ENCODE measurements around the gene LMX1B. TPM values are rescaled to one million over a fixed set of nuclear protein-coding genes. Genes with fewer than 3 reads are reported as not detected.

The LMX1B gene
- total RNA-seq, 1 experiment from 2014 or later = not detected

DNA sequence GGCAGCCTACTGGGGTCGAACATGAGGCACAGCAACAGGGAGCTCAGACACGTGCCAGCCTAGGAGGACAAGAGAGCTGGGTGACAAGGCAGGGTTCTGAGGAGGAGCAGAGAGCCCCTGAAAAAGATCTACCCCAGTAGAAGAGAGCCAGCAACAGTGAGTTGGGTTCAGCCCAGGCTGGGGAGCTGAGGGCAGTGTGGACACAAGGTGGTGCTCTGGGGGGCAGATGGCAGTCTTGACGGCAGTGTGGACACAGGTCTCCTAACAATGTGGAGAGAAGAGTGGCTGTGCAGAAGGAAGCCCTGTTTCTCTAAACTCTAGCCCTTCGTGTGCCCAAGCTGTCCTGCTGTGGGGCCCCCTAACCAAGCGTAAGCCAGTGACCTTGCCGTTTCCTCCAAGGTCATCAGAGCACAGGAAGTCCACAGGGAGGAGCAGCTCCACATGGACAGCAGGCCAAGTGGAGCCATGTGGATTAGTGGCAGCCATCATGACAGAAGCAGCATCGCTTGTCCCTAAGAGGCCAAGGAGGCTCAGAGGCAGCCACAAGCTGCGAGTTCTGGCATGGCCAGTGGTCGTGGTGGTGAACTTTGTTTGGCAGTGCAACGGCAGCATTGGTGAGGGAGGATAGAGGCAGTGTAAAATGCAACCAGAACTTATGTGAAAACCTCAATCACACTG, 25.1 kb upstream of the LMX1B start:
- no peak for TF ChIP-seq EZH2 (IDR thresholded peaks at IDR 0.05; ENCODE audit: borderline replicate concordance, low read depth, low read length, poor library complexity, severe bottlenecking)
- TF ChIP-seq, protein P1, sequence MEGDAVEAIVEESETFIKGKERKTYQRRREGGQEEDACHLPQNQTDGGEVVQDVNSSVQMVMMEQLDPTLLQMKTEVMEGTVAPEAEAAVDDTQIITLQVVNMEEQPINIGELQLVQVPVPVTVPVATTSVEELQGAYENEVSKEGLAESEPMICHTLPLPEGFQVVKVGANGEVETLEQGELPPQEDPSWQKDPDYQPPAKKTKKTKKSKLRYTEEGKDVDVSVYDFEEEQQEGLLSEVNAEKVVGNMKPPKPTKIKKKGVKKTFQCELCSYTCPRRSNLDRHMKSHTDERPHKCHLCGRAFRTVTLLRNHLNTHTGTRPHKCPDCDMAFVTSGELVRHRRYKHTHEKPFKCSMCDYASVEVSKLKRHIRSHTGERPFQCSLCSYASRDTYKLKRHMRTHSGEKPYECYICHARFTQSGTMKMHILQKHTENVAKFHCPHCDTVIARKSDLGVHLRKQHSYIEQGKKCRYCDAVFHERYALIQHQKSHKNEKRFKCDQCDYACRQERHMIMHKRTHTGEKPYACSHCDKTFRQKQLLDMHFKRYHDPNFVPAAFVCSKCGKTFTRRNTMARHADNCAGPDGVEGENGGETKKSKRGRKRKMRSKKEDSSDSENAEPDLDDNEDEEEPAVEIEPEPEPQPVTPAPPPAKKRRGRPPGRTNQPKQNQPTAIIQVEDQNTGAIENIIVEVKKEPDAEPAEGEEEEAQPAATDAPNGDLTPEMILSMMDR (conservative IDR thresholded peaks at IDR 0.05; ENCODE audit: low read depth, low read length) = no peak
- intact Hi-C loops (cut with micrococcal nuclease; ENCODE audit: unreplicated experiment) = no loop called here
- ChIA-PET POLR2A (ENCODE audit: low non-redundant PET) (interaction anchor here (0.6 kb wide), 1 partner anchor 1964 kb away, joined by 4 read pairs; no protein-coding TSS in a partner anchor), CTCF (no interaction called here)
- no TSS peak for BruUV-seq (replicated peaks)
- Histone ChIP-seq H3K4me3 (ENCODE audit: low read depth, low read length, poor library complexity, severe bottlenecking) (no peak overlapping the region), H3K9me3 (ENCODE audit: low read depth, low read length, poor library complexity, severe bottlenecking) (no peaks in the 10 kb centered on the region), H3K27ac (ENCODE audit: low read depth, low read length, poor library complexity, severe bottlenecking) (no peak overlapping the region), H3K36me3 (ENCODE audit: insufficient read depth, low read length, poor library complexity, severe bottlenecking) (no peaks in the 10 kb centered on the region), H3K4me1 (ENCODE audit: insufficient read depth, low read length, poor library complexity, severe bottlenecking) (peaks cover 16% of the 10 kb centered on the region), H3K27me3 (replicated peaks; ENCODE audit: insufficient read depth, low read depth, low read length, poor library complexity) (no peaks in the 10 kb centered on the region)
- no peak for DNase-seq (ENCODE audit: low spot score)

DNA sequence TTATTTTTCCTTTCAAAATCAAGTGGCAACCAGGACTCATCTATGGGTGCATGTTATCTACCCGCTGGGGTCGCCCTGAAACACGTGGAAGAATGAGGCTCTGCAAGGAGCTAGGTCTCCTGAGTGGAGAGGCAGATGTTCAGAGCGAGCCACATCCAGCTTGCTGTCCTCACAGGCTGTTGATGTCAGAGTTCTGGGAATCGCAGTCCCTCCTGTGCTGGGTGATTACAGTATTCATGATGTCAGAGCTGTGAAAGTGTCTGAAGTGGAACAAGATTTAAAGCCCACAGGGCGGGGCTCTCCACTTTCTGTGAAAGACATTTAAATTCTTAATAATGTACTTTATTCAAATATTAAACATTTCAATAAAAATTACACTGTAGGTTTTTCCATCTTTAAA, 24.4 kb upstream of the LMX1B start:
- TF ChIP-seq, protein P1 (conservative IDR thresholded peaks at IDR 0.05; ENCODE audit: low read depth, low read length) = no peak
- TF ChIP-seq EZH2 (IDR thresholded peaks at IDR 0.05; ENCODE audit: borderline replicate concordance, low read depth, low read length, poor library complexity, severe bottlenecking) = no peak
- intact Hi-C loops (cut with micrococcal nuclease; ENCODE audit: unreplicated experiment) = no loop called here
- no TSS peak for BruUV-seq (replicated peaks)
- Histone ChIP-seq H3K36me3 (ENCODE audit: insufficient read depth, low read length, poor library complexity, severe bottlenecking) (no peaks in the 10 kb centered on the region), H3K27me3 (replicated peaks; ENCODE audit: insufficient read depth, low read depth, low read length, poor library complexity) (peaks cover 5% of the 10 kb centered on the region), H3K9me3 (ENCODE audit: low read depth, low read length, poor library complexity, severe bottlenecking) (no peaks in the 10 kb centered on the region), H3K27ac (ENCODE audit: low read depth, low read length, poor library complexity, severe bottlenecking) (no peak overlapping the region), H3K4me3 (ENCODE audit: low read depth, low read length, poor library complexity, severe bottlenecking) (no peak overlapping the region), H3K4me1 (ENCODE audit: insufficient read depth, low read length, poor library complexity, severe bottlenecking) (peaks cover 16% of the 10 kb centered on the region)
- POLR2A ChIA-PET (ENCODE audit: low non-redundant PET) = interaction anchor here (0.6 kb wide), 1 partner anchor 1965 kb away, joined by 4 read pairs; no protein-coding TSS in a partner anchor
- CTCF ChIA-PET = no interaction called here
- no peak for DNase-seq (ENCODE audit: low spot score)

DNA sequence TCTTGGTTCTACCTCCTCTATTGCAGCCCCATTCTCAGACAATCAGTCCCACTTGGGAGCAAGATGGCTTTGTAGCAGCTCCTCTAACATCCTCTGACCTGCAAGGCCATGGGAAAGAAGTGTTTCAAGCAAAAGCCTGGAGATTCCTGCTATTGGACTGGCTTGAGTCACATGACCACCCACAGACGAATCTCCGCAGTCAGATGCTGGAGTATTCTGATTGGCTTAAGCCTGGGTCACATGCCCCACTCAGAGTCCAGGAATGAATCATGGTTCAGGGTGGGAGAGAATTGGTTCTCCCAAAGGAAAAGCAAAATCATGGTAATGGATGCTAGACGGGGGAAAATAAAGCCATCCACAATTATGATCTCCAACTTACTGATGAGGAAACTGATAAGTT, 22.6 kb upstream of the LMX1B start:
- intact Hi-C loops (cut with micrococcal nuclease; ENCODE audit: unreplicated experiment) = no loop called here
- POLR2A ChIA-PET (ENCODE audit: low non-redundant PET) = no interaction called here

More for the DNA sequence above, 22.6 kb upstream of the LMX1B start:
- no peak for TF ChIP-seq EZH2 (IDR thresholded peaks at IDR 0.05; ENCODE audit: borderline replicate concordance, low read depth, low read length, poor library complexity, severe bottlenecking)
- TF ChIP-seq, protein P1 (conservative IDR thresholded peaks at IDR 0.05; ENCODE audit: low read depth, low read length) = no peak
- DNase-seq (ENCODE audit: low spot score) = no peak
- CTCF ChIA-PET = no interaction called here
- Histone ChIP-seq H3K27me3 (replicated peaks; ENCODE audit: insufficient read depth, low read depth, low read length, poor library complexity) (peaks cover 12% of the 10 kb centered on the region), H3K27ac (ENCODE audit: low read depth, low read length, poor library complexity, severe bottlenecking) (no peak overlapping the region), H3K36me3 (ENCODE audit: insufficient read depth, low read length, poor library complexity, severe bottlenecking) (no peaks in the 10 kb centered on the region), H3K4me1 (ENCODE audit: insufficient read depth, low read length, poor library complexity, severe bottlenecking) (peaks cover 16% of the 10 kb centered on the region), H3K4me3 (ENCODE audit: low read depth, low read length, poor library complexity, severe bottlenecking) (no peak overlapping the region), H3K9me3 (ENCODE audit: low read depth, low read length, poor library complexity, severe bottlenecking) (no peaks in the 10 kb centered on the region)
- no TSS peak for BruUV-seq (replicated peaks)
